B cell (primary cell): Measurements from ENCODE around the gene HERPUD1. TPM values are rescaled to one million over a fixed set of nuclear protein-coding genes. Genes with fewer than 3 reads are reported as not detected.
A peak's percentile ranks its signal among the peaks of the same experiment; 100 is the strongest.

Source experiments
- ATAC-seq: fragments of 200-7000 bp; cut with Tn5 transposase; one replicate; pipeline ENCODE4 v1.10.0; 2021; ENCODE audit warnings: low read depth, mild to moderate bottlenecking, moderate number of reproducible peaks, moderate library complexity
- CTCF ChIA-PET: fragments of 350-600 bp; sonication (Branson Sonifier 250); formaldehyde crosslinking; loops from one replicate; lab custom pipeline; 2021; ENCODE audit warnings: antibody characterized with exemption, inconsistent platforms; lab: Charles Lee
- POLR2A ChIA-PET: fragments of 350-600 bp; sonication (Branson Sonifier 250); formaldehyde crosslinking; loops from one replicate; lab custom pipeline; 2021; ENCODE audit warnings: antibody characterized with exemption; lab: Charles Lee
- DNase-seq: peaks from one replicate; pipeline ENCODE4 v3.0.0; 2013
- H2AFZ ChIP-seq: 2 replicates; pipeline ENCODE4 v1.6.1; 2012; ENCODE audit warnings: mild to moderate bottlenecking, low read depth, low read length; ENCODE audit not compliant: insufficient read depth, poor library complexity, severe bottlenecking
- H3K27ac ChIP-seq, 2 donors: 1 replicate in 1 of 2; 2 replicates in 1 of 2; pipeline ENCODE4 v1.5.1; 2012 to 2013; ENCODE audit warnings: low read length in 2 of 2, mild to moderate bottlenecking in 2 of 2, moderate library complexity in 1 of 2
- H3K27me3 ChIP-seq, 4 experiments: fragments of 200-600 bp in 1 of 4; sonication (generic) in 1 of 4; replicated peaks in 1 of 4; 1 replicate in 2 of 4; 2 replicates in 2 of 4; pipeline versions ENCODE4 v1.6.1 to v1.7.0; 2013 to 2016; ENCODE audit warnings: low read length in 3 of 4, mild to moderate bottlenecking in 2 of 4, mixed read lengths in 1 of 4, moderate library complexity in 1 of 4; ENCODE audit not compliant: insufficient read depth in 4 of 4, control insufficient read depth in 3 of 4; ENCODE audit errors: control extremely low read depth in 1 of 4
- H3K36me3 ChIP-seq, 2 experiments: replicated peaks in 1 of 2; 1 replicate in 1 of 2; 2 replicates in 1 of 2; pipeline versions ENCODE4 v1.6.1 to v1.7.1; 2013; ENCODE audit warnings: low read length in 1 of 2; ENCODE audit not compliant: insufficient read depth in 2 of 2, control insufficient read depth in 1 of 2; ENCODE audit errors: control extremely low read depth in 1 of 2, extremely low read depth in 1 of 2
- H3K4me1 ChIP-seq, 2 donors: fragments of 200-600 bp in 1 of 2; sonication (generic) in 1 of 2; 1 replicate in 1 of 2; 2 replicates in 1 of 2; pipeline versions ENCODE4 v1.5.1 to v1.6.1; 2013 to 2017; ENCODE audit warnings: low read length in 2 of 2; ENCODE audit not compliant: control insufficient read depth in 2 of 2, insufficient read depth in 2 of 2
- H3K4me2 ChIP-seq: replicated peaks from 2 replicates; pipeline ENCODE3; 2012; ENCODE audit warnings: mild to moderate bottlenecking, low read depth, low read length; ENCODE audit not compliant: poor library complexity, severe bottlenecking
- H3K4me3 ChIP-seq, 5 experiments: fragments of 200-600 bp in 1 of 5; sonication (generic) in 1 of 5; 1 replicate in 3 of 5; 2 replicates in 2 of 5; pipeline versions ENCODE4 v1.5.1 to v1.7.0; 2011 to 2016; ENCODE audit warnings: low read length in 4 of 5, mild to moderate bottlenecking in 4 of 5, low read depth in 2 of 5, control low read depth in 1 of 5, moderate library complexity in 1 of 5; ENCODE audit not compliant: insufficient read depth in 1 of 5; ENCODE audit errors: control extremely low read depth in 1 of 5, extremely low read depth in 1 of 5
- H3K79me2 ChIP-seq: fragments of 200-600 bp; sonication (generic); one replicate; pipeline ENCODE4 v1.6.0; 2016; ENCODE audit warnings: low read length; ENCODE audit not compliant: control insufficient read depth, insufficient read depth
- H3K9ac ChIP-seq: fragments of 200-600 bp; sonication (generic); 2 replicates; pipeline ENCODE4 v1.6.1; 2017; ENCODE audit warnings: mild to moderate bottlenecking, low read length, moderate library complexity
- H3K9me3 ChIP-seq, 3 donors: one replicate each; pipeline versions ENCODE4 v1.6.1 to v1.7.1; 2013; ENCODE audit warnings: low read length in 2 of 3; ENCODE audit not compliant: control insufficient read depth in 2 of 3, insufficient read depth in 1 of 3; ENCODE audit errors: control extremely low read depth in 1 of 3
- H4K20me1 ChIP-seq: 2 replicates; pipeline ENCODE4 v1.6.0; 2012; ENCODE audit warnings: mild to moderate bottlenecking, low read length; ENCODE audit not compliant: insufficient read depth, control insufficient read depth, poor library complexity, severe bottlenecking
- H3K27ac Mint-ChIP-seq: one replicate; pipeline ENCODE4 v1.8.0; 2021; ENCODE audit warnings: mixed read lengths
- H3K27me3 Mint-ChIP-seq: one replicate; pipeline ENCODE4 v1.8.0; 2021; ENCODE audit warnings: mixed read lengths
- H3K4me1 Mint-ChIP-seq: one replicate; pipeline ENCODE4 v1.8.0; 2021; ENCODE audit warnings: mixed read lengths
- H3K4me3 Mint-ChIP-seq: one replicate; pipeline ENCODE4 v1.8.0; 2021; ENCODE audit warnings: mixed read lengths
- H3K9me3 Mint-ChIP-seq: one replicate; pipeline ENCODE4 v1.8.0; 2022; ENCODE audit warnings: mixed read lengths; ENCODE audit not compliant: insufficient read depth
- CTCF ChIP-seq: fragments of 200-600 bp; IDR thresholded peaks from one replicate; pipeline ENCODE4 v1.8.0; 2022; ENCODE audit warnings: antibody characterized with exemption, mild to moderate bottlenecking
- EZH2 ChIP-seq: IDR thresholded peaks from 2 replicates; pipeline ENCODE4 v1.6.1; 2012; ENCODE audit warnings: borderline replicate concordance, low read depth, mild to moderate bottlenecking, moderate library complexity, low read length; ENCODE audit not compliant: insufficient read depth, poor library complexity, severe bottlenecking
- WGBS: methylation state at CpG from one replicate; pipeline ENCODE4 v1.1.5; 2013; ENCODE audit warnings: missing lambda C conversion rate; ENCODE audit not compliant: insufficient coverage; 5-methylcytosine and 5-hydroxymethylcytosine counted together
- intact Hi-C: fragments of 100-400 bp; cut with micrococcal nuclease; formaldehyde crosslinking; loops from one replicate; pipeline ENCODE4 v1.10.0; 2022
- polyA plus RNA-seq: library from polyadenylated mRNA; depleted of rRNA; stranded (reverse); fragments of >200 nt; gene quantifications from 2 replicates; pipeline ENCODE4 v1.2.3, GENCODE V29; 2012
- total RNA-seq, 2 donors: library from RNA; stranded (reverse); fragments of 120-200 nt in 1 of 2; gene quantifications; 1 replicate in 1 of 2; 2 replicates in 1 of 2; pipeline versions ENCODE4 v1.2.3 to v1.2.4, GENCODE V29; 2013 to 2022

Gene HERPUD1
- total and polyA plus RNA-seq, 2 donors (not counting 1 experiment from before 2014, with no cell fraction given) = 273 to 1,041 TPM

GRCh38 chr16:56932721-56933619, 1.0 kb downstream of the HERPUD1 start:
- H3K79me2 ChIP-seq = peaks cover 63% of the 10 kb centered on the region
- ChIA-PET CTCF (interaction anchor here (0.6 to 10.8 kb wide), 10 partner anchors 8 to 113 kb away, joined by 3 to 140 read pairs (median 6); partner anchors contain the start of gene SLC12A3), POLR2A (interaction anchor here (0.7 to 7.7 kb wide), 10 partner anchors 9 to 71 kb away, joined by 3 to 108 read pairs (median 11); no protein-coding TSS in a partner anchor)
- no peak overlapping the region for H2AFZ ChIP-seq
- Mint-ChIP-seq H3K9me3 (no peaks in the 10 kb centered on the region), H3K4me1 (peaks cover 55% of the 10 kb centered on the region), H3K27ac (peak overlapping the region; percentile 96), H3K27me3 (no peaks in the 10 kb centered on the region), H3K4me3 (peak overlapping the region; percentile 92)
- peaks cover 59% of the 10 kb centered on the region for H4K20me1 ChIP-seq
- no peaks in the 10 kb centered on the region for H3K9me3 ChIP-seq
- H3K27ac ChIP-seq = peak overlapping the region; percentile 98 to 99
- no peak for ATAC-seq
- H3K27me3 ChIP-seq = no peaks in the 10 kb centered on the region
- H3K4me1 ChIP-seq = peaks cover 52 to 68% of the 10 kb centered on the region in 2 donors
- no peak for TF ChIP-seq CTCF
- no peak for TF ChIP-seq EZH2
- H3K36me3 ChIP-seq = peaks cover 15 to 44% of the 10 kb centered on the region in 2 experiments
- peak; percentile 64 for DNase-seq
- intact Hi-C loops = loop anchor here (1.0 to 10.0 kb wide), 5 partner anchors 45 to 506 kb away; partner anchors contain the start of genes AMFR and ARL2BP
- H3K4me2 ChIP-seq = peak overlapping the region; percentile 79
- WGBS = under 1% methylated on average over 15 of the region's 25 CpGs
- H3K4me3 ChIP-seq = peak overlapping the region; percentile 88 to 98 (median 95)
- peak overlapping the region; percentile 91 for H3K9ac ChIP-seq
